Measurements from ENCODE around the gene NFILZ.

The NFILZ gene

GRCh38 chr19:8592231-8593009 lies 38.0 kb upstream of the NFILZ start:
- DNase-seq (ENCODE audit: low read depth): peak; percentile 67
- H3K4me3 ChIP-seq (ENCODE audit: low read depth, low read length): no peak overlapping the region
- TF ChIP-seq MAX (IDR thresholded peaks at IDR 0.05; ENCODE audit: low read depth, low read length): no peak
- TF ChIP-seq MYC (IDR thresholded peaks at IDR 0.05; ENCODE audit: low read depth, low read length): 0 out of 2 replicates have a peak, but pooled peaks have one; percentile 12

- H3K4me3 ChIP-seq (ENCODE audit: low read depth, low read length): no peak overlapping the region
- TF ChIP-seq CTCF (IDR thresholded peaks at IDR 0.05; ENCODE audit: low read depth, low read length) (peak; percentile 50), MAX (IDR thresholded peaks at IDR 0.05; ENCODE audit: low read depth, low read length) (no peak)
- peak; percentile 69 for DNase-seq (ENCODE audit: low read depth)
These were observed 36.5 kb upstream of the NFILZ start for GRCh38 chr19:8593931-8594330.

GRCh38 chr19:8595651-8596050 lies 34.8 kb upstream of the NFILZ start:
- TF ChIP-seq CTCF (IDR thresholded peaks at IDR 0.05; ENCODE audit: low read depth, low read length) (no peak), POLR2A (IDR thresholded peaks at IDR 0.05; ENCODE audit: extremely low read depth, insufficient read length) (no peak), MAX (IDR thresholded peaks at IDR 0.05; ENCODE audit: low read depth, low read length) (no peak), MYC (IDR thresholded peaks at IDR 0.05; ENCODE audit: low read depth, low read length) (no peak)
- H3K4me3 ChIP-seq (ENCODE audit: low read depth, low read length): no peak overlapping the region
- no peak for DNase-seq (ENCODE audit: low read depth)

GRCh38 chr19:8596168-8596567 lies 34.3 kb upstream of the NFILZ start:
- no peak for TF ChIP-seq MAX (IDR thresholded peaks at IDR 0.05; ENCODE audit: low read depth, low read length)
- no peak for DNase-seq (ENCODE audit: low read depth)
- no peak overlapping the region for H3K4me3 ChIP-seq (ENCODE audit: low read depth, low read length)

- TF ChIP-seq MAX (IDR thresholded peaks at IDR 0.05; ENCODE audit: low read depth, low read length): no peak
- TF ChIP-seq CTCF (IDR thresholded peaks at IDR 0.05; ENCODE audit: low read depth, low read length): no peak
- TF ChIP-seq POLR2A (IDR thresholded peaks at IDR 0.05; ENCODE audit: extremely low read depth, insufficient read length): no peak
- no peak for TF ChIP-seq MYC (IDR thresholded peaks at IDR 0.05; ENCODE audit: low read depth, low read length)
- H3K4me3 ChIP-seq (ENCODE audit: low read depth, low read length): no peak overlapping the region
- DNase-seq (ENCODE audit: low read depth): no peak
These were observed 30.4 kb upstream of the NFILZ start for GRCh38 chr19:8600064-8600463.

- DNase-seq (ENCODE audit: low read depth): no peak
- TF ChIP-seq MAX (IDR thresholded peaks at IDR 0.05; ENCODE audit: low read depth, low read length) (no peak), CTCF (IDR thresholded peaks at IDR 0.05; ENCODE audit: low read depth, low read length) (no peak), MYC (IDR thresholded peaks at IDR 0.05; ENCODE audit: low read depth, low read length) (no peak), POLR2A (IDR thresholded peaks at IDR 0.05; ENCODE audit: extremely low read depth, insufficient read length) (no peak)
- H3K4me3 ChIP-seq (ENCODE audit: low read depth, low read length): no peak overlapping the region
These were observed 29.6 kb upstream of the NFILZ start for GRCh38 chr19:8600816-8601215.
